PC-3 (cell line): Measurements from ENCODE around the gene LRRC75B. TPM values are rescaled to one million over a fixed set of nuclear protein-coding genes. Genes with fewer than 3 reads are reported as not detected.
"Not testable (repeated sequence)": the region's sequence is repeated elsewhere in the genome, so short reads cannot be mapped to it uniquely, and the experiment has no call there.

ENCODE experiments used
- ATAC-seq: fragments of 200-7000 bp; cut with Tn5 transposase; 2 replicates; pipeline ENCODE4 v1.9.1; 2020; ENCODE audit warnings: mild to moderate bottlenecking, moderate library complexity
- BruUV-seq: library from RNA; stranded (reverse); fragments of 400-500 nt; replicated peaks from 2 replicates; lab custom pipeline; 2021; lab: Mats Ljungman, UMichigan
- CTCF ChIA-PET: fragments of 300-600 bp; sonication (Branson Sonifier 250); formaldehyde crosslinking; loops from one replicate; lab custom pipeline; 2022; ENCODE audit warnings: antibody characterized with exemption; lab: Charles Lee
- POLR2A ChIA-PET: fragments of 300-600 bp; sonication (Branson Sonifier 250); formaldehyde crosslinking; loops from one replicate; lab custom pipeline; 2022; ENCODE audit warnings: antibody characterized with exemption; ENCODE audit not compliant: unreplicated experiment; lab: Charles Lee
- DNase-seq: peaks from one replicate; pipeline ENCODE4 v3.0.0-alpha.2; 2015
- H2AFZ ChIP-seq: fragments of 300-600 bp; sonication (generic); 2 replicates; pipeline ENCODE4 v1.6.0; 2016; ENCODE audit warnings: antibody characterized with exemption, low read length
- H3F3A ChIP-seq: fragments of 300-600 bp; sonication (generic); one replicate; pipeline ENCODE4 v1.6.0; 2017; ENCODE audit warnings: antibody characterized with exemption, low read length, control low read depth, mild to moderate bottlenecking; ENCODE audit not compliant: unreplicated experiment
- H3K27ac ChIP-seq: fragments of 300-600 bp; sonication (generic); 2 replicates; pipeline ENCODE4 v1.5.1; 2016; ENCODE audit warnings: mild to moderate bottlenecking, low read length
- H3K27me3 ChIP-seq: fragments of 300-600 bp; sonication (generic); 2 replicates; pipeline ENCODE4 v1.6.1; 2016; ENCODE audit warnings: low read length, mixed read lengths
- H3K36me3 ChIP-seq: fragments of 300-600 bp; sonication (generic); 2 replicates; pipeline ENCODE4 v1.6.1; 2016; ENCODE audit warnings: low read depth, mixed run types, low read length, mixed read lengths
- H3K4me1 ChIP-seq: fragments of 300-600 bp; sonication (generic); 2 replicates; pipeline ENCODE4 v1.5.1; 2016; ENCODE audit warnings: low read length; ENCODE audit not compliant: insufficient read depth
- H3K4me2 ChIP-seq: fragments of 300-600 bp; sonication (generic); 2 replicates; pipeline ENCODE4 v1.6.0; 2016; ENCODE audit warnings: low read length
- H3K4me3 ChIP-seq: fragments of 300-600 bp; sonication (generic); 2 replicates; pipeline ENCODE4 v1.5.1; 2016; ENCODE audit warnings: mild to moderate bottlenecking, low read length, mixed read lengths
- H3K79me2 ChIP-seq: fragments of 300-600 bp; sonication (generic); 2 replicates; pipeline ENCODE4 v1.6.1; 2017; ENCODE audit warnings: low read length, mixed read lengths
- H3K9ac ChIP-seq: fragments of 300-600 bp; sonication (generic); 2 replicates; pipeline ENCODE4 v1.6.0; 2016; ENCODE audit warnings: mild to moderate bottlenecking, low read length
- H3K9me2 ChIP-seq: fragments of 300-600 bp; sonication (generic); replicated peaks from 2 replicates; pipeline ENCODE4 v1.6.1; 2016; ENCODE audit warnings: mixed run types, low read length, mixed read lengths
- H3K9me3 ChIP-seq: fragments of 300-600 bp; sonication (generic); 2 replicates; pipeline ENCODE4 v1.6.1; 2016; ENCODE audit warnings: low read length, mixed read lengths
- H4K20me1 ChIP-seq: fragments of 300-600 bp; sonication (generic); 2 replicates; pipeline ENCODE4 v1.6.1; 2016; ENCODE audit warnings: low read length, mixed read lengths
- intact Hi-C: fragments of 100-400 bp; cut with micrococcal nuclease; formaldehyde crosslinking; loops from 2 replicates; pipeline ENCODE4 v1.9.0; 2023
- total RNA-seq: library from RNA; depleted of rRNA; stranded (reverse); fragments of >200 nt; gene quantifications from 2 replicates; pipeline ENCODE4 v1.2.3, GENCODE V29; 2014

LRRC75B gene
- total RNA-seq, 1 experiment from 2014 or later = 4.5 TPM

- not testable (repeated sequence) for BruUV-seq
Measured at GRCh38 chr22:24621244-24621643, 28.4 kb upstream of the LRRC75B start.

DNA sequence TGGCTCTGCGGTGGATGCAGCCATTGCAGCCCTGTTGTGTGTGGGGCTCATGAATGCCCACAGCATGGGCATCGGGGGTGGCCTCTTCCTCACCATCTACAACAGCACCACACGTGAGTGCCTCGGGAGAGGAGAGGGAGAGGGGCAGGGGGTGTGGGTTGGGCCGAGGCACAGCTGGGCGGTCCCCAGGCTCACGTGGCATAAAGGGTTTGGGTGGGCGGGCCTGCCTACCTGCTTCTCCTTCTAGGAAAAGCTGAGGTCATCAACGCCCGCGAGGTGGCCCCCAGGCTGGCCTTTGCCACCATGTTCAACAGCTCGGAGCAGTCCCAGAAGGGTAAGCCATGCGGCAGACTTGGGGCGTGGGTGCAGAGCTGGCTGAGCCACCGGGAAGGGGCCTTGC is 21.9 kb upstream of the LRRC75B start:
- ATAC-seq, H3K27me3 ChIP-seq, intact Hi-C loops, DNase-seq, H3K9me3 ChIP-seq, POLR2A ChIA-PET, BruUV-seq, H3K79me2 ChIP-seq, H3K9me2 ChIP-seq, H3K4me3 ChIP-seq, H3K36me3 ChIP-seq, H4K20me1 ChIP-seq, H3K27ac ChIP-seq, H3F3A ChIP-seq, H3K9ac ChIP-seq, H3K4me1 ChIP-seq, H3K4me2 ChIP-seq, CTCF ChIA-PET, H2AFZ ChIP-seq: not testable (repeated sequence)

More at GRCh38 chr22:24621244-24621643, 28.4 kb upstream of the LRRC75B start:
- H3K27me3 ChIP-seq, H3K9me2 ChIP-seq, H2AFZ ChIP-seq, H3K36me3 ChIP-seq, H3K9ac ChIP-seq, H4K20me1 ChIP-seq, H3F3A ChIP-seq, DNase-seq, H3K79me2 ChIP-seq, H3K4me2 ChIP-seq, H3K27ac ChIP-seq, H3K4me1 ChIP-seq, H3K9me3 ChIP-seq, intact Hi-C loops, POLR2A ChIA-PET, CTCF ChIA-PET, H3K4me3 ChIP-seq, ATAC-seq: not testable (repeated sequence)

DNA sequence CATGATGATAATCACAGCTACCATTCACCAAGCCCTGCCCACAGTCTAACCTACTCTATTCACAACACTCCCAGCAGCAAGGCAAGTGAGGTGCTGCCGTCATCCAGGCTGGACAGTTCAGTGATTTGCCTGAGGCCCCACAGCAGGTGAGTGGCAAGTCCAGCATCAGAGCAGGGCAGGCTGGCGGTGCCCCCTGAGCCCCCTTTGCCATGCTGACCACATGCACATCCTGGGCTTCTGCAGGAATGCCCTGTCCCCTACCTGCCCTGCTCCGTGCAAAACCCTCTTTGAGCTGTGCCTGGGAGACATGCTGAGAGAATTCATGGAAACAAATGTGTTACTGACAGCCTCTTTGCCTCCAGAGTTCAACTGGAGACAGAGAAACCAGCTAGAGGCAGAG is 17.0 kb upstream of the LRRC75B start:
- H3K9ac ChIP-seq, BruUV-seq, H3K4me3 ChIP-seq, H3K4me1 ChIP-seq, H4K20me1 ChIP-seq, H3K4me2 ChIP-seq, H3K79me2 ChIP-seq, H2AFZ ChIP-seq, H3K27ac ChIP-seq, CTCF ChIA-PET, H3K9me2 ChIP-seq, ATAC-seq, H3K27me3 ChIP-seq, H3K36me3 ChIP-seq, H3F3A ChIP-seq, H3K9me3 ChIP-seq, POLR2A ChIA-PET, intact Hi-C loops, DNase-seq: not testable (repeated sequence)

- POLR2A ChIA-PET, CTCF ChIA-PET, intact Hi-C loops, H3K36me3 ChIP-seq, H3K9me2 ChIP-seq, H3K79me2 ChIP-seq, H3K4me1 ChIP-seq, H3K4me3 ChIP-seq, H3K27ac ChIP-seq, H3K27me3 ChIP-seq, BruUV-seq, H3F3A ChIP-seq, H3K9me3 ChIP-seq, H2AFZ ChIP-seq, DNase-seq, H4K20me1 ChIP-seq, H3K4me2 ChIP-seq, ATAC-seq, H3K9ac ChIP-seq: not testable (repeated sequence)
Measured at GRCh38 chr22:24608327-24608726, 15.5 kb upstream of the LRRC75B start.

DNA sequence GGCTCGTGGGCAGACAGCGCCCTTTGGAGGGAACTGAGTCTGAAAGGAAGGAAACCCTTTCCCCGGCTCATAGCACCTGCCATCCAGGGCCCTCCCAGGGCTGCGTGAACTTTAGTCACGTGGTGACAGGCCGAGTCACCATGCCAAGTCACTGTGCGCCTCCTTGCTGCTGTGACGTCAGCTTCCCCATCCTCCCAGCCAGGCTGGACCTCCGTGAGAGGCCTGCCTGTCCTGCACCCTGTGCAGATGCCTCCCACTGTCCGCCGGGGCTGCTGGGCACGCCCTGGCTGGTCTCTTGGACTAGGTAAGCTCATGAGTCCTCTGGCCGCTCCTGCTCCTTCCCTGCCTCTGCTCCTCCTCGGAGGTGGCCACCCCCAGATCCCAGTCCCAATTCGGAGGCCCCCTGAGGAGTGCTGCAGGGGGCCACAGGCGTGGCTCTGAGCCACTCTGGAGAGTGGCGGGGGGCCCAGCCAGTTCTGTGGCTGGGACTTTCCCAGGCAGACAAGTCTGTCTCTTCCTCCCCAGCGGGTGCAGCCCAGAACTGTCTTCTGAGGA is 14.6 kb upstream of the LRRC75B start:
- intact Hi-C loops, H3K27ac ChIP-seq, BruUV-seq, H3K9me2 ChIP-seq, ATAC-seq, CTCF ChIA-PET, H3K79me2 ChIP-seq, H3K4me2 ChIP-seq, H3K9ac ChIP-seq, H3K4me1 ChIP-seq, H2AFZ ChIP-seq, DNase-seq, H3K27me3 ChIP-seq, H3F3A ChIP-seq, H4K20me1 ChIP-seq, H3K9me3 ChIP-seq, H3K4me3 ChIP-seq, POLR2A ChIA-PET, H3K36me3 ChIP-seq: not testable (repeated sequence)

GRCh38 chr22:24606340-24606739 is 13.5 kb upstream of the LRRC75B start:
- H3K9me3 ChIP-seq, H3F3A ChIP-seq, H3K27me3 ChIP-seq, H3K4me1 ChIP-seq, H3K9me2 ChIP-seq, H3K4me3 ChIP-seq, POLR2A ChIA-PET, DNase-seq, H3K36me3 ChIP-seq, intact Hi-C loops, H3K4me2 ChIP-seq, ATAC-seq, H3K27ac ChIP-seq, H2AFZ ChIP-seq, H3K9ac ChIP-seq, H3K79me2 ChIP-seq, BruUV-seq, CTCF ChIA-PET, H4K20me1 ChIP-seq: not testable (repeated sequence)
